NCI-H446 (cell line): ENCODE measurements around the gene MEOX1.
"Not testable (repeated sequence)": the region's sequence is repeated elsewhere in the genome, so short reads cannot be mapped to it uniquely, and the experiment has no call there.

ENCODE experiments used
- DNase-seq, 2 experiments: peaks; one replicate each; lab custom pipeline; 2025; lab: John Stamatoyannopoulos, UW

The MEOX1 gene

DNA sequence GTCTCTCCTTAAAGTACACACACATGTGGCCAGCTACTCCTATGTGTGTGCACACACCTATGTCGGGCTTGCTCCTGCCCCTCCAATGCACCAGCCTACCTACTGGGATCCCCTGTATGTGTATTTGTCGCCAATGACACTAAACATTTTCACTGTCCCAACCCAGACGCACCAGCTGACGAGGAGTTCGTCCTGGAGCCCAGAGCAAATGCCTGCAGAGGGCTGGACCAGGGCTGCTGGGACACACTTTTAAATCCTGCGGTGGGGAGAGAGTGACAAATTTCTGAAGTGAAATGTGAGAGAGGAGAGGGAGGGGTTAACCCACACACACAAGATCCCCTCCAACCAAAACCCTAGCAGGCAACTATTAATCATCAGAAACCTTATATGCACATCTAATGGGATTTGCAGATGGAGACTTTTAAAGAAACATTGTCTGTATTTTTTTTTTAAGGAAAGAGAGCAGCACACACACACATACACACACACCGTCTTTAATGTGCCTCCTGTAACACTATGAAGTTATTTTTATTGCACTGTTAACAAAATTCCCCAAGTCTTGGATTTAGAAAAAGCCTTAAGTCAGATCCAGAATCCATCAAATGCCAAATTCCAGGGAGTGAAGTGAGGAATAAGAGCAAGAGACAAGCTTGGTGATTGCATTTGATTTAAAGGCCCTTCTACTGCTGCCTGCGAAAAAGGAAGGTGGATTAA is at the start of gene MEOX1:
Gene MEOX1, minus strand, starts transcription at position 224 of the 714 bp plus-strand sequence. CDS start 388 bp downstream, outside the sequence.
- DNase-seq = peak in 1 of 2 experiments; percentile 8

DNA sequence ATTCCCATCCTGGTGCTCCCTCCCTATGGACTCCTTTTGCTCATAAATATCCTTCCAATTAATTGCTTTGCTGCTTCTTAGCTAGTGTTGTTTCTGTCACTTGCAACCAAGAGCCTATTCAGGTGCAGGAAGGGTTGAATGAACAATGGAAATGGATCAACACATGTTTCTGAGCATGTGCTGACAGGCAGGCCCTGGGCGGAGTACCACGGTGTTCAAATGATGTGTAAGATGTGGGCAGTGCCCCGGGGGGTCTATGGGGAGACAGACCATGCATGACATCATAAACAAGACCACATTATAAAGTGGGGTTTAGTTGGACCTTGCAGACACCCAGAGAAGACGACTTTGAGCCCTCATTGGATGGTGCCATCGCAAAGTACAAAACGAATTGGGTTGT is 48.4 kb upstream of the MEOX1 start:
- no peak for DNase-seq

DNA sequence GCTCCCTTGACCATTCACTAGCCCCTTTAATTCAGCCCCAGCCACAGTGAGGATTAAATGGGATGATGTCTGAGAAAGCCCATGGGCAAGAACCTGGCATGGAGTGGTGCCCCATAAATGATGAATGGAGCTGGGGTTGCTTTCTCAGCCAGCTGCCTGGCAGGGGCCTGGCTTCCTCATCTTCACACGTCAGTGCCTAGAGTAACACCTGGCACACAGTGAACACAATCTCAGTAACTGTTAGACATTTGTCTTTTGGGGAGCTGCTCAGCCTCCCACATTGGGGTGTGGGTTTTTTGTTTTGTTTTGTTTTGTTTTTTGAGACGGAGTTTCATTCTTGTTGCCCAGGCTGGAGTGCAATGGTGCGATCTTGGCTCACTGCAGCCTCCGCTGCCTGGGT is 47.5 kb upstream of the MEOX1 start:
- DNase-seq = no peak

DNA sequence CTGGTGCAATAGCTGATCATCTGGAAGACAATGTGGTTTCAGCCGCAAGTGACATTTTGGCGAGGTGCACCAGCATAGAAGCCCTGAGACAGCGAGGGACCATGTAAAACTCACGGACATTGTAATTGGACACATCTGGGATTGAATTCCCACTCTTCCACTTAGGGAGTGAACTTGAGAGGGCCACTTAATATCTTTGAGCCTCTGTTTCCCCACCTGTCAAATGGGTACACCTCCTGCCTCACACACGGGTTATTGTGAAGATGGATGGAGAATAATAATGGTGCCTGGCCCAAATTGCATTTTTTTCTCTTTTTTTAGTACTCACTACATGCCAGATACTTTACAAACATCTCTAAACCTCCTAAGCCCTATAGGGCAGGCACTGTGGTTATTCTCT is 45.5 kb upstream of the MEOX1 start:
- no peak for DNase-seq

DNA sequence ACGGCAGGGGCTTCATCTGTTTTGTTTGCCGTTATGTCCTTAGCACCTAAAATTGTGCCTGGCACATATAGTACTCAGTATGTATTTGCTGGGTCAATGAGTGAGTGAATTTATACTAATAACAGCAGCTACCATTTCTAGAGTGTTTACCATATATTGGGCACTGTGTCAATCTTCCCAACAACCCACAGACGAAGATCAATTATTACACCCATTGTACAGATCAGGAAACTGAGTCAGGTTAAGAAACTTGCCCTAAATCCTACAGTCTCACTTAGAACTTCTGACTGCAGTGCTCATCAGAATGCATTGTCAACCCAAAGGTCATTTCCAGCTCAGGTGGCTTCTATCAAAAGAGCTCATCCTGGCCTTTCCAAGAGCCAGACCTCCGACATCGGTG is 44.5 kb upstream of the MEOX1 start:
- no peak for DNase-seq

DNA sequence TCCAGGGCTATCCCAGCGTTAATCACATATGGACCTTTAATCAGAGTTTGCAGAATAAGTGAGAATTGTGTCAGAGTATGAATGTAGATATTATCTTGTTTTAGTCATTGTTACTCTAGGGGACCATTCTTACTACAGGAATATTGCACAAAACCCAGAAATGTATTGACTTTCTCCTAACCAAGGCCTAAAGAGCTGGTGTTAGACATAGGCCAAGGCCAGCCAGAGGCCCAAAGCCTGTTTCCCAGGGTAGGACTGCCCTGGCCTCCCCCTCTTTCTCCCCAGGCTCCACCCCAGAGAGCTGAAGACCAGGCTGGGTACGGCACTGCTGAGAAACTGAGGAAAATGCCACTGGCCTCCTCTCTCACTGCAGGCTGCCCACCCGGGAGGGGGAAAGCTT is 41.9 kb upstream of the MEOX1 start:
- DNase-seq = no peak

DNA sequence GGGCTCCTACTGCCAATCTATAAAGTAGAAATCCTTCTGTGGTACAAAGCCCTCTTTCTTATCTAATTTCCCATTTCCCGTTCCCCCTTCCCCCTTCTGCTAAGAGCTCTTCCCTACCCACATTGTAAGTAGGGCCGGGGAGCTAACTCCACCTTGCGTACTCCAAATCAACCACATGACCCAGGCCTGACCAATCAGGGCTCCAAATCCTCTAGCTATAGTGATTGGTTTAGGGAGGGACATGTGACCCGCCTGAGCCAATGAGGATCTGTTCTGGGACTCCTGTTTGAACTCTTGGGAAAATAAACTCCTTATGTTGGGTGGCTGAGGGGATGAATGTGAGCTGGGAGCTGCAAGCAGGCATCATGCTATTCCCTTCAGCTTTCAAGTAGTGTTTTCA is 40.9 kb upstream of the MEOX1 start:
- DNase-seq = peak; percentile 3 to 63

DNA sequence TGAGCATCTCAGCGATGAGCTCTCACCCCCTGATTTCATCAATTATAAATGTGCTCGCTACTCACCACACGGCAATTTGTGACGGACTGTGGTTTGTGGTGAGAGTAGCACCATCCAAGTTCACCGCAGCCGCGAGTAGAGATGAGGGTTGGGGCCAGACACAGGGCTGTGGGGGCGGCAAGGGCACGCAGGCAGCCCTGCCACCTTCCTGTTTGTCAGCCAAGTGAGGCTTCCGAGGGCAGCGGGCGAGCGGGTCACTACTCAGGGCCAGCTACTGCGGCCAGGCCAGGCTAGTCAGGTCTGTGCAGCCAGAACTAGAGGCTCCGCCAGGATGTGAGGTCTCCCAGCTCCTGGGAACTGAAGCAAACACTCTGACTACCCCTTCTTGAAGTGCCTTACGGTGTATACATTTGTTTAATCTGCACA is 39.6 kb upstream of the MEOX1 start:
- DNase-seq = no peak

DNA sequence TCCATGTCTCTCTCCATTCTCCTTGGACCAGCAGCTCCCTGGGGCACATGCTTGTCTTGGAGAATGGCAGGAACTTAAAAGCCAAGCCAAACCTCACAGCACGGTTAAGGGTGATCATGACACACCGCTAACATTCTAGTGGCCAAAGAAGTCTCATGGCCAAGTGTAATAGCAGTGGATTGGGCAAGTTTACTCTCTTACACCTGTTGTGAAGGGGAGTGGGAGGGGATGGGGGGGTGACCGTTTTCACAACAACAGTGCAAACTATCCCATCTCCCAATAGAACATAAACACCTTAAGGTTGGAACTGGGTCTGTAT is 37.7 kb upstream of the MEOX1 start:
- DNase-seq = no peak

DNA sequence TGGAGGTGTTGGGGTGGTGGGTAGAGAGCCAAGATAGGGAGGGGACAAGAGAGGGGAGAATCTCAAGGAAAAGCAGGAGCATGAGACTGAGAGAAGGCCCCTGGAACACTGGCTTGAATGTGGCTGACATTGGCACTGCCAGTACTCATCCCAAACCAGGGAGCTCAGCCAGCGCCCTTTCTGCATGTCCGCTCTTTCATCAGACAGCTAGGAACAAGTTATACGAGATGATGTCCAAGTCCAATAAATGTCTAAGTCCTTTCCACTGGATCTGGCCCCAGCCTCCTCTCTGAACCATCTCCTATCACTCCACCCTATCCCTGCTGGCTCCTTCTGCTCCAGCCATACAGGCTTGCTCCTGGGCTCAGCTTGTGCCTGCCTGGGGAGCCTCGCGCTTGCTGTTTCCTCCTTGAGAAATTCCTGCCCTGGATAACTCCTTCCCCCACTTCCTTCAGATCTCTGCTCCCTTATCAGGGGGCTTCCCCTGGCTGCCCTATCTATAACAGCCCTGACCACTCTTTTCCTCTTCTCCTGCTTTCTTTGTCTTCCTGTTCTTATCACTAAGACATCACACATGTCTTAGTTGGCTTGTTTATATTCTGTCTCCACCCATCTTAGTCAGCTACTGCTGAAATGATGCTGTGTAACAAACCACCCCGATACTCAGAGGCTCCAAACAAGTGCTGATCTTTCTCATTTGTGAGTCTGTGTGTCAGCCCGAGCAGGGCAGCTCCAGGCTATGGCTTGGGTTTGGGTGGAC is 37.1 kb upstream of the MEOX1 start:
- DNase-seq = no peak

DNA sequence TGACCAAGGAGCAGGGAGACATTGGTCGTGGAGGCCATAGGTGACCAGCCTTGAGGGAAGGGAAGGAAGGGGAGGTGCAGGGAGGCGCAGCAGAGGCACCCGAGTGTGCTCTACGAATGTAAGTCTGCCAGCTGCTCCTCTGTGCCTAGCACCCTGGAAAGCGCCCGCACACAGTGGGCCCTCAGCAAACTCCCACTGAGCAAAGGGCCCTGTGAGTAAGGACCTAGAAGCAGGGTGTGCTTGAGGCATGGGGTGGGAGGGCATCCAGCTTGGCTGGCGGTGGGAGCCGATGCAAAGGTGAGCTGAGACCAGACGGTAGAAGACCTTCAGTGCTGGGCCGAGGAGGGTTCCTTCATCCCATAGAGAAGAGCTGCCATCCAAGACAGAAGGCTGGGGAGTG is 36.2 kb upstream of the MEOX1 start:
- no peak for DNase-seq

DNA sequence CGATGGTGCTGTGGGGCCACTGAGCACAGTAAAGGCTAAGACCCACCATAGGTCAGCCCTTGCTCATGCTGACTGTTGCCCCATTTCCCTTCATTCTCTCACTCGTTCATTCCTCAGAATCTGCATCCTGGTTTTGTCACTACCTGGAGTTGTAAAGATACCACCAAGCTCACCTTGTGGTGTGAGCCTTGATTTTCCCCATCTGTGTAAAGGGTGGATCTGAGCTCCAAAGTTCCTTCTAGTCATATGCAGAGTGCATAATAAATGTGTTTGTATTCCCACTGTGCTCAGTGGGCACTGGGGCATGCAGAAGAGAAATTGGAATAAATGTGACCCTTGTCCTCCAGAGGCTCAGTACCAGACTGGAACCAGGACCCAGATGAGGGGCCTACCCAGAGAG is 35.2 kb upstream of the MEOX1 start:
- DNase-seq = no peak

DNA sequence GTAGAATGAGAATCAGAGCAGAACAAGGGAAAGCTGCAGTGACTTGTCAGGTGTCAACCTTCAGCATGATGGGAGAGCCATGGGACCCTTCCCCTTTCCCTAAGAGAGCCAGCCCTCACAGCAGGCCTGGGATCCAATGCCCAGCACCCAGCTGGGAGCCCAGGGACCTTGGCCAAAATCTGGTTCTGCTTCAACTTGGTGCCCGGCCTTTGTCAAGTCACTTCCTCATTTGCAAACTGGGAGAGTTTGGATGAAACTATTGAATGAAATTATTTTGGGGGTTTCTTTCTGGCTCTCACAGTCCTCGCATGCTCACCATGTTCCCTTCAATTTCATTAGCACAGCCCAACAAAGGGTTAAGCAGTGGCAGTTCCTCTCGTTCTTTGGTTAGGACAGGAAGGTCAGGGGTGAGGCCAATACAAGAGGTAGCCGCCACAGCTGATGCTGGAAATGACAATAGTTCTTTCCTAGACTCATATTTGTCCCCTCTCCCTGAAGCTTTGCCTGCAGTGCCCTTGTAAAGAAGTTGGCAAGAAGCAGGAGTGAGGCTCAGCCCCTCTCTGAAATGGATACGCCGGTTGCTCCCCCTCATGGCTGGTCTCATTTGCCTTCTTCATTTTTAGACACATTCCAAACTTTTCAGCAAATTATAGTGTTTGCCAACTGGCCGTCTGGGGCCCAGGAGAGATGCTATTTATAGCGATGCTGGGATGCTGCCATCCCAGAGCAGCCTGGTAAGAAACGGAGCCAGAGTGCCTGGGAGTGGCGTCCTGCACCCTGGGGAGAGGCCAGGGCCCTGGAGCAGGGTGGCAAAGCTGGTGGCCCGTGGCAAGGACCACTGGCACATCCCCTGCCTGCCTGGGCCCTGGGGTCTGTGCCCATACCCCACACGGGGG is 34.5 kb upstream of the MEOX1 start:
- DNase-seq = peak; percentile 39 to 84

DNA sequence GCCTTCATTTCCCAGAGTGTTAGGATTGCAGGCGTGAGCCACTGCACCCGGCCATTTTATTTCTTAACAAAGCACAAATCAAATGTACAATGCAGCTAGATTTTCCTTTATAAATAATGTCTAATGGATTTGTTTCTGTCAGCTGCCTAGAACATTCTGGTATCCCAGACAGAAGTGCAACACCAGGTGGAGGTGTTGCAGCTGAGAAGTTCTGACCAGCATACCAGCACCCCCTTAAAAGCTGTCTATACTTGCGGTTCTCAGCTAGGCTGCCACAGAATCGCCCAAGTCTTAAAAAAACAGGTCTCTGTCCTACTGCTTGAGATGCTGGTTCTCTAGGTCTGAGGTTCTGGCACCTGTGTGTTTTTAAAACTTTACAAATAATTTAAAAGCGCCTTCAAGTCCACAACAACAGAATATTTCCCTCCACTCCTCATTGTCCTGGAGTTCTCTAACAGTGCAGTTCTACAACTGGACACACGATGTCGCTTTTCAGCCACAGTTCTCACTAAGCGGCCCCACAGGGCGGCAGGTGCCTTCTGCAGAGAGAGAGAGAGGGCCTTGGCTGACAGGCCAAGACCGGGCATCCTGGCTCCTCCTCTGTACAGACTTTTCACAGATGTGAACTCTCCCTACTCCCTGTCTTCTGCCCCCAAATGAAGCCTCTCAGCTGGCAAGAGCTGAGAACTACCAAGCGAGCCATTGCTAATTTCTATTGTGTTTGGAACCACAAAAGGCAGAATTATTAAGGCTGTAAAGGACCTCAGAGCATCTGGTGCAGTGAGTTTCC is 32.6 kb upstream of the MEOX1 start:
- peak; percentile 72 to 90 for DNase-seq

DNA sequence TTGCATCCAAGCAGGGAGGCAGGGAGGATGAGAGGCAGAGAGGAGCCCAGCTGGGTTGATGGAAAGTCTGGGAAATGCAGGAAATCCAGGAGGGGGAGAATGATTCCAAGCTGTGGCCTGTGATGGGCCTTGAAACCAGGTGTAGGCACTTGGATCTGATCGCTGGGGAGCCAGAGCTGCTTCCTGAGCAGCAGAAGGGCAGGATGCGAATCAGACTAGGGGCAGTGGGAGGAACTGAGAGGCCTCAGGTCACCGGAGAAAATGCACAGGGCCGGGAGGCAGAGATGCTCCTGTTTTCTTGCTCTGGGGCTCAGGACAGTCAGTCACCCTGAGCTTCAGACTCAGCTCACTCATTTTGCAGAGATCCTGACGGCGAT is 29.6 kb upstream of the MEOX1 start:
- DNase-seq = no peak

DNA sequence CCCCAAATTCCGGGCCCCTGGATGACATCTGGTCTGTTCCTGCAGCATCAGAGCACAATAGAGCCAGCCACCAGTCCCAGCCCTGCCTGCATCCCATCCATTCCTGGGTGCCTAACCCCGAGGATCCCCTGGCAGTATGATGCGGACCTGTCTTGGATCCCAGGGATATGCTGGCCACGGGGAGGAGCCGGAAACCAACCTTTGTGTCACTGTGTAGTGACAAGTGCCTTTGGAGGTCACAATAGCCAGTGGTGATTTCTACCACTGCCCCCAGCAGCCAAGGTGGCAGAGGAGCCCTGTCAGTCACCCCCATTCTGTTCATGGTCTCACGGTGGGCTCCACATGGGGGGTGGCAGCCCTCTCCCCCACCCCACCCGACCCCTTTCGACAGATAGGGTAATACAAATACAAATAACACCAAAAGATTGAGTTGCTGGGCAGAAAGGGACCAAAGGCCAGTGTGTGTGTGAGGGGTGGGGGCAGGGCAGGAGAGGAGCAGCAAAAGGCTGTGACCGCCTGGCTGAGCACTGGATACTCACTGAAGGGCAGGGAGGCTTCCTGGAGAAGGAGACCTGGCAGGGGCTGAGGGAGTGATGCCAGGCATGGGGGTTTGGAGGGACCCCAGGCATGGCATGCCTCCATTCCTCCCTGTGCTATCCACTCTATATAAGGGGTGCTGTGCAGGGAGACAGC is 29.0 kb upstream of the MEOX1 start:
- no peak for DNase-seq

DNA sequence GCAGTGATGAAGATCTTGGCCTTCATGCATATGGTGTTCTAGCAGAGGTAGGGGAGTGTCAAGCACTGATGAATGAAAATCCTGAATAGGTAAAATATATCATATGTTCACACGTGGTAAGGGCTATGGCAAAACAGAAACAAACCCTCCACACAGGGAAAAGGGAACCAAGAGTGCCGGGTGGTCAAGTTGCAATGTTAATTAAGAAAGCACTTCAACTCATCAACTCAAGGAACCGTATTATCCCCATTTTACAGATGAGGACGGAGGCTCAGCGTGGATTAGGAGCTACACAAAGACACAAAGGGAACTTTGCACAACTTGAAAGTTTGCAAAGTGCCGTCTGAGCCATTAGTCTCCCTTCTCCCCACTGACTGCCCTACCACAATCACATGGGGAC is 28.1 kb upstream of the MEOX1 start:
- no peak for DNase-seq

DNA sequence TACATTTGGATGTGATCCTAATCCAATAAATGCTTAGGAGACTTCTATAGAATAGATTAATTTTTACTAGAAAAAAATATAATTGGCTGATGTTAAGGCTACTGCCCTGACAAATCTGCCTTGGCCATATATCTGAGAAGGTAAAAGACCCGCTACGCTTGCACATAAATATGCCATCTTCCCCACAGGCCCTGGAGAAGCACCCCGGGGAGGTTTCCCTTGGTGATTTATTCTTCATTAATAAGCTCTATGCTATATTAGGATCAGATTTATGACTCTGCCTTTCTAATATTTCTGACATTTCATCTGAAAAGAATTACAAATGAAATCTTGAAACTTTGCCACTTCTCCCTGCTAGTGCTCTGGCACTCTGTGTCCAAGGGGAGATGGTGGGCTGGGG is 27.4 kb upstream of the MEOX1 start:
- DNase-seq = no peak

DNA sequence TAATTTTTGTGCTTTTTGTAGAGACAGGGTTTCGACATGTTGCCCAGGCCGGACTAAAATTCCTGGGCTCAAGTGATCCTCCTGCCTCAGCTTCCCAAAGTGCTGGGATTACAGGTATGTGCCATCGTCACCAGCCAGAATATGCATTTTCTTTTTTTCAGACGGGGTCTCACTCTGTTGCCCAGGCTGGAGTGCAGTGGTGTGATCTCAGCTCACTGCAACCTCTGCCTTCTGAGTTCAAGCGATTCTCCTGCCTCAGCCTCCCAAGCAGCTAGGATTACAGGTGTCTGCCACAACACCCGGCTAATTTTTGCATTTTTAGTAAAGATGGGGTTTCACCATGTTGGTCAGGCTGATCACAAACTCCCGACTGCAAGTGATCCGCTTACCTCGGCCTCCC is 25.2 kb upstream of the MEOX1 start:
- DNase-seq = not testable (repeated sequence)

DNA sequence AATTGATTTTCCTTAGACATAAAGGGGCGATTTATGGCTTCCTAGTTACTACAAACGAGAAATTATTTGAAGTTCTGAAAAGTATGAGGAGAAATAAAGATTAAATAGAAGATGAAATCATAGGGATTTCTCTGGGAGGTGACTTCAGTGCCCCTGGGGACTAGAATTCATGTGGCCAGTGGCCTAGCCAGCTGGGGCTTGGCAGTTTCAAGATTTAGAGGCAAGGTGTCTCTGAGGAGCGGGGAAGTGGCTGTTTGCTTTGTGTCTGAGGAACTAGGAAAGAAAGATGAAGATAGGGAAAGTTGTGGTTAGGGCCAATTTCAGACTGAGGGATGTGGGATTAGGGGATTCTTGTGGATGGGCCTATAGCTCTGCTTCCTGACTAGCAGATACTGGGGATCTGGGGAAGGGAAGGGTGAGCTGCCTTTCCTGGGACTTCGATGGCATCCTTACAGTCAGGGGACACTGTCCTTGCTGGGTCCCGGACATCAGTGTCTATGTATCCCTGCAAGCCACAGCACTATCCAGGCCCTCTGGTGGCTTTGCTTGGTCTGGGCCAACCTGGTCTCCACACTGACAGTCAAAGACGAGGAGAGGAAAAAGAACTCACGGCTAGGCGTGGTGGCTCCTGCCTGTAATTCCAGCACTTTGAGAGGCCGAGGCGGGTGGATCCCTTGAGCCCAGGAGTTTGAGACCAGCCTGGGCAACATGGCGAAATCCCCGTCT is 22.4 kb upstream of the MEOX1 start:
- no peak for DNase-seq

DNA sequence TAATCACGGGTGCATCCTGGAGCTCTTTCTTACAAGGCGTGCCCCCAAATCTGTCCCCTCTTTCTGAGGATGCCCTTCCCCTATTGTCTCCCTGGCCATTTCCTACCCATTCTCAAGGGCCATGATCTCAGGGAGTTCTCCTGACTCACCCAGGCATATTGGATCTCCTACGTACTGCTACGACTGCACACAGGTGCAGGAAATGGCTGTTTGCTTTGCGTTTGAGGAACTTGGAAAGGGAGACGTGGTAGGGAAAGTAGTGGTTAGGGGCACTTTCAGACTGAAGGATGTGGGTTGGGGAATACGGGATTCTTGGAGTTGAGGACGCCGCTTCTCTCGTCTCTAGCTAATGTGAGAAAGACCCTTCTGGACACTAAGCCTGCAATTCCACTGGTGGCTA is 18.7 kb upstream of the MEOX1 start:
- DNase-seq = no peak
